SU-DHL-6 (cell line): Measurements from ENCODE around the gene AFF2.

Experiments
- H2AFZ ChIP-seq: fragments of 200-600 bp; sonication (generic); 2 replicates; pipeline ENCODE4 v1.6.1; 2014; ENCODE audit warnings: low read depth, mild to moderate bottlenecking, moderate library complexity, mixed read lengths, antibody characterized with exemption, low read length; ENCODE audit not compliant: severe bottlenecking
- H3F3A ChIP-seq: fragments of 200-600 bp; shearing (Covaris generic); 2 replicates; pipeline ENCODE4 v1.6.0; 2016; ENCODE audit warnings: antibody characterized with exemption, mild to moderate bottlenecking; ENCODE audit not compliant: insufficient read depth
- H3K27ac ChIP-seq: fragments of 200-600 bp; sonication (generic); 2 replicates; pipeline ENCODE4 v1.5.1; 2016; ENCODE audit warnings: low read depth, mild to moderate bottlenecking, low read length, moderate library complexity, mixed read lengths
- H3K27me3 ChIP-seq: fragments of 200-600 bp; sonication (generic), shearing (Covaris generic); 2 replicates; pipeline ENCODE4 v1.6.0; 2014; ENCODE audit warnings: mild to moderate bottlenecking, low read length
- H3K36me3 ChIP-seq: fragments of 200-600 bp; sonication (generic); 2 replicates; pipeline ENCODE4 v1.6.1; 2014; ENCODE audit warnings: mild to moderate bottlenecking, low read length, mixed read lengths
- H3K4me2 ChIP-seq: fragments of 300-600, 200-600 bp; shearing (Covaris generic), sonication (generic); 2 replicates; pipeline ENCODE4 v1.6.0; 2014; ENCODE audit warnings: low read length, low read depth, mild to moderate bottlenecking; ENCODE audit not compliant: poor library complexity, severe bottlenecking
- H3K4me3 ChIP-seq: fragments of 200-600 bp; sonication (generic); 2 replicates; pipeline ENCODE4 v1.5.1; 2014; ENCODE audit warnings: antibody characterized with exemption, low read length, mild to moderate bottlenecking, mixed read lengths; ENCODE audit not compliant: insufficient read depth, poor library complexity, severe bottlenecking
- H3K79me2 ChIP-seq: fragments of 200-600 bp; sonication (generic); 2 replicates; pipeline ENCODE4 v1.6.1; 2014; ENCODE audit warnings: mild to moderate bottlenecking, low read length, moderate library complexity; ENCODE audit not compliant: insufficient read depth
- H3K9ac ChIP-seq: fragments of 200-600 bp; sonication (generic); 2 replicates; pipeline ENCODE4 v1.7.0; 2014; ENCODE audit warnings: mild to moderate bottlenecking, low read length
- H3K9me2 ChIP-seq: fragments of 200-600 bp; sonication (generic); replicated peaks from 2 replicates; pipeline ENCODE4 v1.6.1; 2014; ENCODE audit warnings: low read length; ENCODE audit not compliant: insufficient read depth
- H3K9me3 ChIP-seq: fragments of 200-600 bp; sonication (generic); 2 replicates; pipeline ENCODE4 v1.6.1; 2014; ENCODE audit warnings: low read length, mixed read lengths; ENCODE audit not compliant: insufficient read depth
- H4K20me1 ChIP-seq: fragments of 200-600 bp; sonication (generic); 2 replicates; pipeline ENCODE4 v1.6.1; 2014; ENCODE audit warnings: low read depth, mild to moderate bottlenecking, antibody characterized with exemption, low read length, moderate library complexity, mixed read lengths
- EZH2phosphoT487 ChIP-seq: fragments of 200-600 bp; sonication (generic), shearing (Covaris generic); conservative IDR thresholded peaks from 2 replicates; pipeline ENCODE4 v1.6.1; 2018; ENCODE audit warnings: mild to moderate bottlenecking, antibody characterized with exemption, low read length, moderate library complexity, mixed read lengths
- TF ChIP-seq, protein P1 (sequence below): fragments of 200-600 bp; sonication (generic); IDR thresholded peaks from one replicate; pipeline ENCODE4 v1.5.1; 2017; ENCODE audit warnings: antibody characterized with exemption, mild to moderate bottlenecking, low read length, moderate library complexity; ENCODE audit not compliant: insufficient read depth, poor library complexity, severe bottlenecking

AFF2 gene

DNA sequence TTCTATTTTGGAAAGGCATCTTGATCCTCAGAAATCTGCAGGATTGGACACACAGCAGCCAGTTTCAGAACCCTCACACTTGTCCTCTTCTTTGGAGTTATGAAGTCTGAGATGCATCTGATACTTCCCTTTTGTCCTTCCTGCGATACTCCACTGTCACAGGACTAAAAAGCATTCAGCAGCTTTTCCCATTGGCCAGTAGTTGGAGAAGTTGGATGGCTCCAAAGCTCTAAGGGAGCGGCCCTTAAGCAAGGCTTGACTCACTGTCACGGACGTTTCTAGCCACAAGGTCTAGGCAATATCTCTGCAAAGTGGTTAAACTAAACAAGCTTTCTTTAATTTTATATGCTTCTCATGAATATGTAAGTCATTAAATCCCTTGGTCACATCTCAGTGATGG is 417.0 kb downstream of the AFF2 start:
- TF ChIP-seq, protein P1, sequence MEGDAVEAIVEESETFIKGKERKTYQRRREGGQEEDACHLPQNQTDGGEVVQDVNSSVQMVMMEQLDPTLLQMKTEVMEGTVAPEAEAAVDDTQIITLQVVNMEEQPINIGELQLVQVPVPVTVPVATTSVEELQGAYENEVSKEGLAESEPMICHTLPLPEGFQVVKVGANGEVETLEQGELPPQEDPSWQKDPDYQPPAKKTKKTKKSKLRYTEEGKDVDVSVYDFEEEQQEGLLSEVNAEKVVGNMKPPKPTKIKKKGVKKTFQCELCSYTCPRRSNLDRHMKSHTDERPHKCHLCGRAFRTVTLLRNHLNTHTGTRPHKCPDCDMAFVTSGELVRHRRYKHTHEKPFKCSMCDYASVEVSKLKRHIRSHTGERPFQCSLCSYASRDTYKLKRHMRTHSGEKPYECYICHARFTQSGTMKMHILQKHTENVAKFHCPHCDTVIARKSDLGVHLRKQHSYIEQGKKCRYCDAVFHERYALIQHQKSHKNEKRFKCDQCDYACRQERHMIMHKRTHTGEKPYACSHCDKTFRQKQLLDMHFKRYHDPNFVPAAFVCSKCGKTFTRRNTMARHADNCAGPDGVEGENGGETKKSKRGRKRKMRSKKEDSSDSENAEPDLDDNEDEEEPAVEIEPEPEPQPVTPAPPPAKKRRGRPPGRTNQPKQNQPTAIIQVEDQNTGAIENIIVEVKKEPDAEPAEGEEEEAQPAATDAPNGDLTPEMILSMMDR = no peak
- no peak overlapping the region for H3K4me2 ChIP-seq
- no peak overlapping the region for H3K27ac ChIP-seq
- no peak overlapping the region for H3K9ac ChIP-seq
- no peaks in the 10 kb centered on the region for H3K27me3 ChIP-seq
- no peaks in the 10 kb centered on the region for H3K9me3 ChIP-seq
- no peak overlapping the region for H3K4me3 ChIP-seq
- H3K9me2 ChIP-seq = no peaks in the 10 kb centered on the region
- no peaks in the 10 kb centered on the region for H4K20me1 ChIP-seq
- no peaks in the 10 kb centered on the region for H3K79me2 ChIP-seq
- H3F3A ChIP-seq = no peaks in the 10 kb centered on the region
- H3K36me3 ChIP-seq = no peaks in the 10 kb centered on the region
- no peak overlapping the region for H2AFZ ChIP-seq

DNA sequence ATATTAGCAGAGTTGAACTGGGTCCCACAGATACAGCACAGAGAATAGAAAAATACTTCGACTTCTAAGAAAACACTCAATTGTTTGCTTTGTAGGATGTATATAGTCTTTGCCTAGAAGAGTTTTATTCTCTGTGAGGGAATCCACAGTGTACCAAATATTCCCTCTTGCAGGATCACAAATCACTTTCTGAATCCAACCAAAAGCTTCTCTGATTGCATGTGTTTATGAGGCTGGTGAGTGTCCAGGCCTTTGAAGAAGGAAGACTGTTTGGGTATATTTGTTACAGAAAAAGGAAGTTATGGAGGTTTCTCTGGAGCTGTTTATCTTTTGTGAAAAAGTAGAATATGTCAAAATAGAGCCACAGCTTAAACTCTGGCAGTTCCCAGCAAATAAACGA is 423.2 kb downstream of the AFF2 start:
- H3K4me2 ChIP-seq = no peak overlapping the region
- H3K4me3 ChIP-seq = no peak overlapping the region
- H3K9me2 ChIP-seq = no peaks in the 10 kb centered on the region
- H3K27ac ChIP-seq = no peak overlapping the region
- no peaks in the 10 kb centered on the region for H3K79me2 ChIP-seq
- no peak overlapping the region for H2AFZ ChIP-seq
- no peaks in the 10 kb centered on the region for H3K9me3 ChIP-seq
- no peaks in the 10 kb centered on the region for H3K27me3 ChIP-seq
- H3K9ac ChIP-seq = no peak overlapping the region
- H3K36me3 ChIP-seq = no peaks in the 10 kb centered on the region
- H4K20me1 ChIP-seq = no peaks in the 10 kb centered on the region
- TF ChIP-seq EZH2phosphoT487 = no peak
- TF ChIP-seq, protein P1 = no peak
- H3F3A ChIP-seq = no peaks in the 10 kb centered on the region

GRCh38 chrX:148926371-148926770 is 426.0 kb downstream of the AFF2 start:
- Histone ChIP-seq H3K9ac (no peak overlapping the region), H3K9me3 (no peaks in the 10 kb centered on the region), H3K27ac (no peak overlapping the region), H3K36me3 (no peaks in the 10 kb centered on the region), H3K27me3 (no peaks in the 10 kb centered on the region), H4K20me1 (no peaks in the 10 kb centered on the region), H2AFZ (no peak overlapping the region), H3K4me2 (no peak overlapping the region), H3F3A (no peaks in the 10 kb centered on the region), H3K79me2 (no peaks in the 10 kb centered on the region), H3K4me3 (no peak overlapping the region), H3K9me2 (no peaks in the 10 kb centered on the region)
- TF ChIP-seq, protein P1 = no peak
- no peak for TF ChIP-seq EZH2phosphoT487

DNA sequence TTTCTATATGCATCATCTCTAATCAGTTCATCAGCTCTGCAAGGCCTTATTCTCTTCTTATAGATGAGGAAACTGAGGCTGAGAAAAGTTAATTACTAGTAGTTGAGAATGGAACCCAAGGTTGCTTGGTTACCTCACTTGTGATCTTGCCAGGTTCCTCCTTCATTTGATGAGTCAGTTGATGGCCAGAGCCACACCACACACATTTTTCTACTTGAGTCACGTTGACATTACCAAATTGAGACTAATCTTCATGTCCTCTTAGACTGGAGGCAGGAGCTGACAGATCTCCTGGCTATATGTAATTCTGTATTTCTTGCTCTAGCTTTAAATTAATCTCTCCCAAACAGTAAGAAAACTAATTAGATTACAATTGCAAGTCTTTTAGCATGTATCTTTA is 428.4 kb downstream of the AFF2 start:
- Histone ChIP-seq H2AFZ (no peak overlapping the region), H3K4me3 (no peak overlapping the region), H3K79me2 (no peaks in the 10 kb centered on the region), H3K27me3 (no peaks in the 10 kb centered on the region), H3K36me3 (no peaks in the 10 kb centered on the region), H3K9me2 (no peaks in the 10 kb centered on the region), H3K27ac (no peak overlapping the region), H4K20me1 (no peaks in the 10 kb centered on the region), H3K9me3 (no peaks in the 10 kb centered on the region), H3K4me2 (no peak overlapping the region), H3K9ac (no peak overlapping the region), H3F3A (no peaks in the 10 kb centered on the region)
- TF ChIP-seq EZH2phosphoT487 = no peak
- TF ChIP-seq, protein P1 = no peak
